NCI-H82 (cell line): ENCODE data around the gene RDX.
"Not testable (repeated sequence)": the region's sequence is repeated elsewhere in the genome, so short reads cannot be mapped to it uniquely, and the experiment has no call there.

ENCODE experiments used
- DNase-seq: peaks from one replicate; lab custom pipeline; 2025; lab: John Stamatoyannopoulos, UW

Gene RDX

DNA sequence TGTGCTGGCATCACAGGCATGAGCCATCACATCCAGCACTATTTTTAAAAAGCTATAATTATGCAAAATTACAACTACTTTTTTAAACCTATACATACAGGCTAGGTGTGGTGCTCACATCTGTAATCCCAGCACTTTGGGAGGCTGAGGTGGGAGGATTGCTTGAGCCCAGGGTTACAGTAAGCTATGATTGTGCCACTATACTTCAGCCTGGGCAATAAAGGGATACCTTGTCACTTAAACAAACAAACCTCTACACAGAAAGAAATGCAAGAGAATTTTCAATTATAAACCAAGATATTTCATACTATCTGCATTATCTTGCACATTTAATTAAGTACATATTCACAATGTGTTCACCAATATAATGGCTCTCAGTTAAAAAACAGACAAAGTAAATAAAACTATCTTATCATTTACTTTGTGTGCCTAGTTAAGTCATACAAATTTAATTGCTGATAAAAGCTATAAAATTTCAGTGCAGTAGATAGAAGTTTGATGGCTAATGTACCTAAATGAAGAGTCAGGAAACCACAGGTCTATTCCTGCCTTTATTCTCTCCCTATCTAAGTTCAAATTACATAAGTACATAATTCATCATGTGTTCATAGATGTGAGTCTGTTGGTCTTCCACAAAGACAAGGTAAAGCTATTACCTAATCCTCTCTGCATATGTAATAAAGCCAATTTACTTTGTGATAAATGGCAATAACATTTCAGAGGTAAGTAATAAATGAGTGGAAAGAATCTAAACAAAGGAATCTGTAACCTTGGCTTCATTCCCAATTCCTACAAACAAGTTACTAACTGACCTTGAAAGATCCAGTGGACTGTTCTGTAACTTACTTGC lies 9.0 kb upstream of the RDX start:
- DNase-seq: no peak

GRCh38 chr11:110303414-110303826 lies 7.0 kb upstream of the RDX start:
- no peak for DNase-seq

DNA sequence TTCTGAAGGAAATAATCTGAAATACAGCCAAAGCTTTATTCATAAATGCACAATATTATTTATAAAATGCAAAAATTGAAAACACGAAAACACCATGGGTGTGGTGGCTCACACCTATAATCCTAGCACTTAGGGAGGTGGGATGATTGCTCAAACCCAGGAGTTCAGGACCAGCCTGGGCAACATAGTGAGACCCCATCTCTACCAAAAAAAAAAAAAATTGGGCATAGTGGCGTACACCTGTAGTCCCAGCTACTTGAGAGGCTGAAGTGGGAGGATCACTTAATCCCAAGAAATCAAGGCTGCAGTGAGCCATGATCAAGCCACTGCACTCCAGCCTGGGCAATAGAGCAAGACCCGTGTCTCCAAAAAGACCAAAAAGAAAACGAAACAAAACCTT lies 5.2 kb upstream of the RDX start:
- no peak for DNase-seq

DNA sequence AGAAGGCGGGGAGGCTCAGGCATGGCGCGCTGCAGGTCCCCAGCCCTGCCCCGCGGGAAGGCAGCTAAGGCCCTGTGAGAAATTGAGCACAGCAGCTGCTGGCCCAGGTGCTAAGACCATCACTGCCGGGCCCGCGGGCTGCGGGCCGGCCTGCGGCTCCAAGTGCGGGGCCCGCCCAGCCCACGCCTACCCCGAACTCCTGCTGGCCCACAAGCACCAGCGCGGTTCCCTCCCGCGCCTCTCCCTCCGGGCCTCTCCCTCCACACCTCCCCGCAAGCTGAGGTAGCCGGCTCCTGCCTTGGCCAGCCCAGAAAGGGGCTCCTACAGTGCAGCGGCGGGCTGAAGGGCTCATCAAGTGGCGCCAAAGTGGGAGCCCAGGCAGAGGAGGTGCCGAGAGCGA lies 4.6 kb upstream of the RDX start:
- no peak for DNase-seq

- DNase-seq: no peak
Measured at GRCh38 chr11:110299006-110299785, 2.8 kb upstream of the RDX start.

DNA sequence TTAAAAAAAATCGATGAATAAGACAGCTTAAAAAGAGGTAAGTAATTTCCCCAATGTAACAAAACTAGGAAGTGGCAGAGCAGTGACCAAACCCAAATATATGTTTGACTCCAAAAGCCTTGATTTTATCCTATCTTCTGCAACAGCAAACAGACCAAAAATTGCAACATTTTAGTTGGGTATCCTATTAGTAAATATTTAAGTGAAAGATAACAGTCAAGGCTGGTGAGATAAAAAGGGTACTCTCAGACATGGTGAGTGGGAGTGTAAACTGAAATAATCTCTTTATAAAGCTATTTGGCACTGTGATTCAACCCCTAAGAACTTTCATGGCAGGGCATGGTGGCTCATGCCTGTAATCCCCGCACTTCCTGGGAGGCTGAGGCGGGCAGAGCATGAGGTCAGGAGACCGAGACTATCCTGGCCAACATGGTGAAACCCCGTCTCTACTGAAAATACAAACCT lies 1.9 kb upstream of the RDX start:
- DNase-seq: no peak

- no peak for DNase-seq
Measured at GRCh38 chr11:110297726-110298300, 1.4 kb upstream of the RDX start.

DNA sequence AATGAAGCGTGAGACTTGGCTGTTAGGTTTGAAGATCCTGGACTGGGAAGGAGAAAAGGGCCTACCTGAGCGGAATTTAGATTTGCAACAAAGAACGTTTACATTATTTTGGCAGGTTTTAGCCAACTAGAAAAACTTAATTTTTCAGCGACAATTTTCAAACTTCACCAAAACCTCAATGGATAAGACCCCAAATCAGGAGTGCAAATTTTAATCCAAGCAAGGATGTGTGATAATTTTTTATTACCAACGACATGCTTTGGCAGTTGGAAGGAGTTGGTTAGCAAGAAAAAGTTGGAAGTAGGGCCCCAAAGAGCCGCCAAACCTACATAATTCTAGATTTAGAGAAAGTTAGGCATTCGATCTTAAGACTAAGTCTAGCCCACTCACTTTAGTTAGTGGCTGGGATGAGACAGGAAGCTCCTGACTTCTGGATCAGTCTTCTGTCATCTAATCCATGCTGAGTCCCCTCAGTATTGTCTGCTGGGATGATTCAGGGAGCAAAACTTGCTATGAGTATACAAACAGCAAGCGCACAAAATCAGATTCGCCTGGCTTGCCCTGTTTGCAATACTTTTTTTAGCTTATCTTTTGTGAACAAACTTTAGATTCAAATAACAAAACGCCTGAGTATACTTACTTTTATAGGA lies 787 bp upstream of the RDX start:
- peak; percentile 21 for DNase-seq

- DNase-seq: peak; percentile 51
Measured at GRCh38 chr11:110295531-110296225, 736 bp downstream of the RDX start.

DNA sequence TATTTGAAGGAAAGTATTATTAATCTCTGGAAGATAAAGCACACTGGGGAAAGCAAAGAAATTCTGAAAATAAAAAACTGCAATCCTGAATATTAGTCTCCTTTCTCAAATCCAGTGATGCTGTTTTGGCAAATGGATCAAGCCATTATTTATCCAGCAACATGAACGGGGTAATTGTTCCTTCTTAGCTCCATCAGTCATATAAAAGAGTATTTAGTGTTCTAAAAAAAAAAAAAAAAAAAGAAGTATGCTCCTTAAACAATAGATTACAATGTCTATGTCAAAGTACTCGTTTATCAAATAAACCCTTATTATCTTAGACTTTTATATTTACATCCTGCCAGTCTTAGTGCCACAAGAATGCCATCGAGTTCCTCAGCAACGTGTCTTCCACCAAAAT lies 1.3 kb downstream of the RDX start:
- no peak for DNase-seq

GRCh38 chr11:110294509-110294908 lies 1.9 kb downstream of the RDX start:
- DNase-seq: peak; percentile 16

DNA sequence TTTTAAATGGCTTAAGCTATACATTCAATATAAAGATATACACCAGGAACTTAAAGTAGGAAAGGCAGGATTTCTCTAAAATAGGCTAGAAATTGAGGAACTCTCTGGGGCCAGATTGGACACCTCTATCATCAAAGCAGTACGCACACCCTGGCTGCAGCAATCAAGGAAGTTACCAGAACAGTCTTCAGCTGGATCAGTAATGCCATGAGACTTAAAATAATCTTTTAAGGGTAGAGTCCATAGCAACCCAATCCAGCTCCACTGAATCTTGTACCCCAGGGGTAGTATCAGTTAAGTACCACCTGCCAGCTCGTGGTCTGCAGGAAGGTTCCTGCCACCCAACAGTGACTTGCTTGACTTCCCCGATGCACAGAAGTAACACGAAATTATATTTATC lies 3.0 kb downstream of the RDX start:
- DNase-seq: peak; percentile 9

GRCh38 chr11:110292146-110292545 lies 4.3 kb downstream of the RDX start:
- DNase-seq: not testable (repeated sequence)

DNA sequence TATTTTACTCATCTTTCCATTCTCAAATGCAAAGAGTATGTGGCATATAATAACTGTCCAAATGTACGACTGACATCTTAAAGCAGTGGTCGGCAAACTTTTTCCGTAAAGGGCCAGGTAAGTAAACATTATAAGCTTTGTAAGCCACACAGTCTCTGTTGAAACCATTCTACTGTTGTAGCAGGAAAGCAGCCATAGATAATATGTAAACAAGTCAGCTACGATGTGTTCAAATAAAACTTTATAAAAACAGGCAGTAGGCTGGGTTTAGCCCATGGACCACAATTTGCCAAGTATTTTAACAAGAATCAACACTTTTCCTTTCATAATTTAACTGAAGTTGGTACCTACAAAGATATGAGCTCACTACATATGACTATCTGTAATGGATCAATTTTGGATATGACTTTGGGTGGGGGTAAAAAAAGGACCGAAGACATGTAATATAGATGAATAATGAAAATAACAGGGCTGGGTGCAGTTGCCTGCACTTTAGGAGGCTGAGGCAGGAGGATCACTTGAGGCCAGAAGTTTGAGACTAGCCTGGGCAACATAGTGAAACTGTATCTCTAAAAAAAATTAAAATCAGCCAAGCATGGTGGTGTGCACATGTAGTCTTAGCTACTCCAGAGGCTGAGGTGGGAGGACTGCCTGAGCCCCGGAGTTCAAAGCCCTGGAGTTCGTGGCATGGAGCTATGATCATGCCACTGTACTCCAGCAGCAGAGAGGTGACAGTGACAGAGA lies 5.7 kb downstream of the RDX start:
- DNase-seq: no peak

GRCh38 chr11:110289472-110289871 lies 6.9 kb downstream of the RDX start:
- DNase-seq: peak; percentile 36

DNA sequence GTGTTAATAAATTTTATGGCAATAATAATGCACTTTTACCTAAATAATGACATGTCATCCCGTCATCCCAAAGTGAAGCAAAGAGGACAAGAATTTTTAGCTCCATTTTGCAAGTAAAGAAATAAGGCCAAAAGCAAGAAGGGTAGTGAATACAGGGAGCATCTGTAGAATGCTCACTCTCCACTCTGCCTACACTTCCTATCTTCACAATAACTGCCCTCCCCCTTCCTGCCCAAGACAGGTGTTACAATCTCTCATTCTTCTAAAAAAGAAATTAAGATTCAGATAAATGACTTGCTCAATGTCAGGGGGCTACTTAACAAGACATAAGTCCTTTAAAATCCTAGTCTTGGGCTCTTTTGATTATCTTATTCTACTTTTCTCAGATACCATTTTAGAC lies 8.9 kb downstream of the RDX start:
- DNase-seq: no peak

GRCh38 chr11:110286298-110287040 lies 9.9 kb downstream of the RDX start:
- no peak for DNase-seq

DNA sequence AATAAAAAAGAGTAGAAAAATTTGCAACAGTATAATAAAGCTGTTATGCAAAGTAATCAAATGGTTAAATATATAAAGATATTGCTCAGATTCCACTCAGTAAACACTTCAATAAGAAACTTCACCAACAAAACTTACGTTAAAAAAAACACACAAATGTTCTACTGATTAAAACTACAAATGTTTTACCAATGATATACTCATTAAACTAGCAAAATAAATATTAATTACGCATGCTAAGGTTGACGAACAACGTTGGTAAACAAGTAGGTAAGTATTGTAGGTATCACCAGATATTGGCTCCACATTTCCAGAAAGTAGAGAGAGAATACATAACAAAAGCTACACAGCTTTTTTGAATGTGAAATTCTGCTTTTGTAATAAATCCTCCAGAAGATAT lies 12.6 kb downstream of the RDX start:
- DNase-seq: no peak

DNA sequence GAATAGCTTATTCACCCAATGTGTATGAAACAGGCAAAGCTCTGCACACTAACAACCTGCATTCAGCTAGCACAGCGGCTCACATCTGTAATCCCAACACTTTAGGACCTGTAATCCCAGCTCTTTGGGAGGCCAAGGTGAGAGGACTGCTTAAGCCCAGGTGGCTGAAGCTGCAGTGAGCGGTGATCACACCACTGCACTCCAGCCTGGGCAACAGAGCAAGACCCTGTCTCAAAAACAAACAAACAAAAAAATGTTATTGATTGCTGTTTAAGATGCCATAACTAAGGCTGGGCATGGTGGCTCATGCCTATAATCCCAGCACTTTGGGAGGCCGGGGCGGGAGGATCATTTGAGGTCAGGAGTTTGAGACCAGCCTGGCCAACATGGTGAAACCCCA lies 15.8 kb downstream of the RDX start:
- DNase-seq: not testable (repeated sequence)

DNA sequence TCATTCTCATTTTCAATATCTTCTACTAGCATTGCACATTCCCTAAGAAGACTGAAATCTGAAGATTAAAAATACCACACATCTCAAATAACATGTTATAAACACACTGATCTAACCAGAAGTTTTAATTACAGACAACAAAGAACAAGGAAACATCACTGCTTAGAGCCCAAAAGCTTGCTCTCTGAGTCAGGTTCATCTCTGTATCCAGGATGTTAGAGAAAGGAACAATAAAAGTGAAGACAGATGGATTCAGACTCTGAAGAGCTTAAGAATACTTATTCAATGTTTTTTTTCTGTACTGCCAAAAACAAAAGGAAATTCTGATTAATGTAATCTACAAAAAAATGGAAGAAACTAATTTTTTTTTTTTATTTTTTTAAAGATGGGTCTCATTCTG lies 16.5 kb downstream of the RDX start:
- no peak for DNase-seq
